ENCODE data around the gene HERC6. TPM values are rescaled to one million over a fixed set of nuclear protein-coding genes. Genes with fewer than 3 reads are reported as not detected.

The HERC6 gene
- total and polyA plus RNA-seq, 2 of the 8 experiments (the other 6 are each of a cell fraction or from before 2014, with no cell fraction given): 3.7 to 3.8 TPM

DNA sequence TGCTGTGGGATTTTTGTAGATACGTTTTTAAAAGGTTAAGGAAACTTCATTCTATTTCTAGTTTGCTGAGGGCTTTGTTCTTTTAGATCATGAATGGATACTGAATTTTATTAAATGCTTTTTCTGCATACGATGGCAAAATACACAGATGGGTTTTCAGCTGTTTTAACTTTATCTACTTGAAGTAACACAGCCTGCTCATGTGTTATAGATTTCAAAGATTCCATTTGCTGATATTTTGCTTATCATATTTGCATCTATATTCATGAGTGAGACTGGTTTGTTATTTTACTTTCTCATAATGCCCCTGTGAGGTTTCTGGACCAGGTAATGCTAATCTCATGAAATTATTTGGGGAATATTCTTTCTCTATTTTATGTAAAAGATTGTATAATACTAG is 43.8 kb downstream of the HERC6 start:
- Histone ChIP-seq H3K9ac (replicated peaks in 1 of 4; ENCODE audit: extremely low read depth in 1 of 4, low read depth in 3 of 4, low read length in 3 of 4) (no peak overlapping the region), H3K27ac (ENCODE audit: low read depth, low read length) (no peak overlapping the region), H2AFZ (ENCODE audit: low read length) (no peak overlapping the region), H3K79me1 (ENCODE audit: low read depth, low read length) (no peaks in the 10 kb centered on the region), H3K4ac (replicated peaks; ENCODE audit: insufficient read length, low read depth, low read length) (no peak overlapping the region), H3K9me3 (ENCODE audit: insufficient read depth in 2 of 2, low read depth in 1 of 2, low read length in 1 of 2) (no peaks in the 10 kb centered on the region), H3K4me3 (ENCODE audit: extremely low read depth in 1 of 4, insufficient read depth in 2 of 4, low read depth in 3 of 4, low read length in 4 of 4) (no peak overlapping the region), H4K20me1 (replicated peaks in 1 of 2; ENCODE audit: control insufficient read depth in 1 of 2, insufficient read depth in 2 of 2, low read length in 2 of 2) (no peaks in the 10 kb centered on the region), H2BK12ac (ENCODE audit: low read depth, low read length) (no peak overlapping the region), H3K79me2 (ENCODE audit: control insufficient read depth in 1 of 2, insufficient read depth in 2 of 2, low read length in 2 of 2) (no peaks in the 10 kb centered on the region), H4K5ac (ENCODE audit: insufficient read length, low read depth, low read length) (no peak overlapping the region), H4K8ac (ENCODE audit: extremely low read depth, insufficient read depth, low read length) (no peak overlapping the region), H2BK5ac (ENCODE audit: low read depth, low read length) (no peak overlapping the region), H2BK20ac (ENCODE audit: low read length) (no peak overlapping the region), H3K56ac (replicated peaks; ENCODE audit: insufficient read length, low read depth, low read length) (no peak overlapping the region), H2BK15ac (ENCODE audit: low read length) (no peak overlapping the region), H3K36me3 (ENCODE audit: control insufficient read depth in 2 of 4, insufficient read depth in 4 of 4, low read length in 3 of 4) (no peaks in the 10 kb centered on the region), H3K23ac (ENCODE audit: insufficient read length) (no peak overlapping the region), H3K14ac (ENCODE audit: insufficient read length) (no peak overlapping the region), H2BK120ac (replicated peaks; ENCODE audit: low read depth, low read length) (no peak overlapping the region), H3K18ac (ENCODE audit: extremely low read depth, low read length) (no peak overlapping the region), H2AK5ac (ENCODE audit: low read depth, low read length) (no peak overlapping the region), H3K23me2 (ENCODE audit: low read depth, low read length) (no peaks in the 10 kb centered on the region), H3K27me3 (replicated peaks in 1 of 4; ENCODE audit: control insufficient read depth in 3 of 4, extremely low read depth in 1 of 4, insufficient read depth in 3 of 4, low read length in 3 of 4) (no peaks in the 10 kb centered on the region), H3K4me1 (replicated peaks in 1 of 4; ENCODE audit: control insufficient read depth in 3 of 4, insufficient read depth in 4 of 4, low read length in 3 of 4) (no peaks in the 10 kb centered on the region), H3K4me2 (ENCODE audit: insufficient read depth in 1 of 2, low read depth in 2 of 2, low read length in 2 of 2) (no peak overlapping the region), H4K91ac (replicated peaks; ENCODE audit: insufficient read length, low read length) (no peak overlapping the region)
- ChIA-PET POLR2A (ENCODE audit: partially characterized antibody) (no interaction called here), CTCF (ENCODE audit: partially characterized antibody) (no interaction called here)
- FAIRE-seq (no peak), DNase-seq (ENCODE audit: low read depth in 1 of 2, low spot score in 2 of 2) (no peak)
- WGBS, 2 experiments (ENCODE audit: extremely low coverage in 1 of 2, insufficient coverage in 1 of 2, insufficient read length in 1 of 2, insufficient replicate concordance in 2 of 2, low coverage in 1 of 2, low lambda C conversion rate in 2 of 2, missing lambda C conversion rate in 1 of 2): 92% methylated on average over 2 of the region's 2 CpGs; no CpG with 5 or more reads in 1 of the 2 experiments
- no peak for TF ChIP-seq PHF8 (conservative IDR thresholded peaks at IDR 0.05; ENCODE audit: low read depth, low read length)
- TF ChIP-seq, protein P1, sequence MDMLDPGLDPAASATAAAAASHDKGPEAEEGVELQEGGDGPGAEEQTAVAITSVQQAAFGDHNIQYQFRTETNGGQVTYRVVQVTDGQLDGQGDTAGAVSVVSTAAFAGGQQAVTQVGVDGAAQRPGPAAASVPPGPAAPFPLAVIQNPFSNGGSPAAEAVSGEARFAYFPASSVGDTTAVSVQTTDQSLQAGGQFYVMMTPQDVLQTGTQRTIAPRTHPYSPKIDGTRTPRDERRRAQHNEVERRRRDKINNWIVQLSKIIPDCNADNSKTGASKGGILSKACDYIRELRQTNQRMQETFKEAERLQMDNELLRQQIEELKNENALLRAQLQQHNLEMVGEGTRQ (IDR thresholded peaks at IDR 0.05; ENCODE audit: low read length): no peak
- no peak for TF ChIP-seq SAP30 (IDR thresholded peaks at IDR 0.05; ENCODE audit: insufficient read depth, insufficient replicate concordance, low read length)
- TF ChIP-seq RNF2 (IDR thresholded peaks at IDR 0.05; ENCODE audit: borderline replicate concordance, low read depth, low read length, missing control alignments, poor library complexity, severe bottlenecking): no peak
- no peak for TF ChIP-seq RFX5 (IDR thresholded peaks at IDR 0.05; ENCODE audit: borderline replicate concordance, low read depth, low read length)
- no peak for TF ChIP-seq CEBPB (IDR thresholded peaks at IDR 0.05; ENCODE audit: low read depth, low read length)

Data from H1 (cell line).